K562 (cell line): ENCODE data around the gene ZNF514. TPM values are rescaled to one million over a fixed set of nuclear protein-coding genes. Genes with fewer than 3 reads are reported as not detected.

Source experiments
- CBX3 ChIP-seq, 2 experiments: IDR thresholded peaks; 1 replicate in 1 of 2; 2 replicates in 1 of 2; pipeline ENCODE4 v1.6.1; 2012; ENCODE audit warnings: inconsistent platforms in 2 of 2, low read length in 2 of 2, borderline replicate concordance in 1 of 2, control low read depth in 1 of 2
- CHD2 ChIP-seq: IDR thresholded peaks from 2 replicates; pipeline ENCODE4 v1.6.1; 2011; ENCODE audit warnings: low read depth, low read length
- HNRNPLL ChIP-seq: fragments of 200-400 bp; formaldehyde crosslinking; IDR thresholded peaks from 2 replicates; pipeline ENCODE4 v1.6.1; 2017; ENCODE audit warnings: low read length, low read depth, mild to moderate bottlenecking; ENCODE audit not compliant: poor library complexity, severe bottlenecking
- KDM2B ChIP-seq: fragments of 250-450 bp; sonication (Bioruptor Pico); IDR thresholded peaks from 2 replicates; pipeline ENCODE4 v1.8.0; 2021; ENCODE audit warnings: mild to moderate bottlenecking, moderate library complexity
- L3MBTL2 ChIP-seq: fragments of 450-650 bp; IDR thresholded peaks from 2 replicates; pipeline ENCODE4 v1.6.1; 2016; ENCODE audit warnings: mild to moderate bottlenecking, moderate library complexity
- MEIS2 ChIP-seq: fragments of 450-650 bp; IDR thresholded peaks from 2 replicates; pipeline ENCODE4 v1.6.1; 2014; ENCODE audit warnings: mild to moderate bottlenecking; ENCODE audit not compliant: partially characterized antibody
- PCBP1 ChIP-seq: fragments of 200-400 bp; formaldehyde crosslinking; IDR thresholded peaks from 2 replicates; pipeline ENCODE4 v1.6.1; 2018; ENCODE audit warnings: mild to moderate bottlenecking, low read depth, low read length; ENCODE audit not compliant: poor library complexity, severe bottlenecking
- ZSCAN32 ChIP-seq: fragments of 450-650 bp; formaldehyde crosslinking; IDR thresholded peaks from 2 replicates; pipeline ENCODE4 v1.4.0; 2020; ENCODE audit warnings: mild to moderate bottlenecking, moderate library complexity
- polyA plus RNA-seq, 8 experiments: library from polyadenylated mRNA; depleted of rRNA in 4 of 8; stranded (reverse) in 5 of 8; unstranded in 3 of 8; fragments of >200 nt; fragmentation: Nextera tagmentation in 2 of 8; fragmentation: Illumina TruSeq in 1 of 8; extraction: Ambion mirVana in 2 of 8; extraction: Trizol in 1 of 8; gene quantifications; 2 replicates each; pipeline versions ENCODE4 v1.2.1 to v1.2.3, GENCODE V29; 2011 to 2014; ENCODE audit warnings: inconsistent platforms in 1 of 8, missing spikeins in 1 of 8
- total RNA-seq, 7 experiments: library from RNA; depleted of rRNA in 6 of 7; stranded (reverse); fragments of >200 nt in 6 of 7; fragmentation: Illumina TruSeq in 2 of 7; extraction: Trizol in 2 of 7; gene quantifications; 2 replicates each; pipeline versions ENCODE4 v1.2.1 to v1.2.3, GENCODE V29; 2011 to 2021; ENCODE audit warnings: low replicate concordance in 1 of 7
- TF ChIP-seq, protein P1 (sequence below), 2 experiments: fragments of 450-650 bp; IDR thresholded peaks; 2 replicates each; pipeline ENCODE4 v1.6.1; 2016; ENCODE audit warnings: mild to moderate bottlenecking in 2 of 2, borderline replicate concordance in 1 of 2, low read depth in 1 of 2, moderate library complexity in 1 of 2

Gene ZNF514
- total and polyA plus RNA-seq, 9 of the 15 experiments (the other 6 are each of a cell fraction or from before 2014, with no cell fraction given) = 7.5 to 17.7 (median 11.4) TPM

DNA sequence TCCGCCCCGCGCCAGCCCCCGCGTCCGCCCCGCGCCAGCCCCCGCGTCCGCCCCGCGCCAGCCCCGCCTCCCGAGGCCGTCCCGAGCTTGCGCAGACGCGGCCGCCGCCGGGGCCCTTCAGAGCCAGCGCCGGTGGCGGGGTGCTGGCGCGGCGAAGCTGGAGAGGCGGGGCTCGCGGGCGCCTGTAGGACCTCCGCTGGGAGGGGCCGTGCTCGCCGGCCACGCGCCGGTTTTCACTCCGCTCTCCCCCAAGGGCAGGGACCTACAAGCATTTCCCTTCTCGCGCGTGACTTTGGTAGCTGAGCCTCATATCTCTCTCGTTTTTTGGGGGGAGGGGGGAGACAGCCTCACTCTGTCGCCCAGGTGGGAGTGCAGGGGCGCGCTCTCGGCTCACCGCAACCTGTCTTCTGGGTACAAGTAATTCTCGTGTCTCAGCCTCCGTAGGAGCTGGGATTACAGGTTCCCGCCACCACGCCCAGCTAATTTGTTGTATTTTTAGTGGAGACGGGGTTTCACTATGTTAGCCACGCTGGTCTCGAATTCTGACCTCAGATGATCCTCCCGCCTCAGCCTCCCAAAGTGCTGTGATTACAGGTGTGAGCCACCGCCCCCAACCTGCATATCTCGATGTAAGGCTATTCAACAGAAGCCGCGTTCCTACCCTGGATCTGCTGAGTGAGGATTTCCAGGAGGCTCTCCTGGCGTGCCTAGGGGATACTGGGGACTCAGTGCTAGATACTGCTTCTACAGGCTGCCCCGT lies at the start of gene ZNF514 (continued):
- TF ChIP-seq, protein P1, sequence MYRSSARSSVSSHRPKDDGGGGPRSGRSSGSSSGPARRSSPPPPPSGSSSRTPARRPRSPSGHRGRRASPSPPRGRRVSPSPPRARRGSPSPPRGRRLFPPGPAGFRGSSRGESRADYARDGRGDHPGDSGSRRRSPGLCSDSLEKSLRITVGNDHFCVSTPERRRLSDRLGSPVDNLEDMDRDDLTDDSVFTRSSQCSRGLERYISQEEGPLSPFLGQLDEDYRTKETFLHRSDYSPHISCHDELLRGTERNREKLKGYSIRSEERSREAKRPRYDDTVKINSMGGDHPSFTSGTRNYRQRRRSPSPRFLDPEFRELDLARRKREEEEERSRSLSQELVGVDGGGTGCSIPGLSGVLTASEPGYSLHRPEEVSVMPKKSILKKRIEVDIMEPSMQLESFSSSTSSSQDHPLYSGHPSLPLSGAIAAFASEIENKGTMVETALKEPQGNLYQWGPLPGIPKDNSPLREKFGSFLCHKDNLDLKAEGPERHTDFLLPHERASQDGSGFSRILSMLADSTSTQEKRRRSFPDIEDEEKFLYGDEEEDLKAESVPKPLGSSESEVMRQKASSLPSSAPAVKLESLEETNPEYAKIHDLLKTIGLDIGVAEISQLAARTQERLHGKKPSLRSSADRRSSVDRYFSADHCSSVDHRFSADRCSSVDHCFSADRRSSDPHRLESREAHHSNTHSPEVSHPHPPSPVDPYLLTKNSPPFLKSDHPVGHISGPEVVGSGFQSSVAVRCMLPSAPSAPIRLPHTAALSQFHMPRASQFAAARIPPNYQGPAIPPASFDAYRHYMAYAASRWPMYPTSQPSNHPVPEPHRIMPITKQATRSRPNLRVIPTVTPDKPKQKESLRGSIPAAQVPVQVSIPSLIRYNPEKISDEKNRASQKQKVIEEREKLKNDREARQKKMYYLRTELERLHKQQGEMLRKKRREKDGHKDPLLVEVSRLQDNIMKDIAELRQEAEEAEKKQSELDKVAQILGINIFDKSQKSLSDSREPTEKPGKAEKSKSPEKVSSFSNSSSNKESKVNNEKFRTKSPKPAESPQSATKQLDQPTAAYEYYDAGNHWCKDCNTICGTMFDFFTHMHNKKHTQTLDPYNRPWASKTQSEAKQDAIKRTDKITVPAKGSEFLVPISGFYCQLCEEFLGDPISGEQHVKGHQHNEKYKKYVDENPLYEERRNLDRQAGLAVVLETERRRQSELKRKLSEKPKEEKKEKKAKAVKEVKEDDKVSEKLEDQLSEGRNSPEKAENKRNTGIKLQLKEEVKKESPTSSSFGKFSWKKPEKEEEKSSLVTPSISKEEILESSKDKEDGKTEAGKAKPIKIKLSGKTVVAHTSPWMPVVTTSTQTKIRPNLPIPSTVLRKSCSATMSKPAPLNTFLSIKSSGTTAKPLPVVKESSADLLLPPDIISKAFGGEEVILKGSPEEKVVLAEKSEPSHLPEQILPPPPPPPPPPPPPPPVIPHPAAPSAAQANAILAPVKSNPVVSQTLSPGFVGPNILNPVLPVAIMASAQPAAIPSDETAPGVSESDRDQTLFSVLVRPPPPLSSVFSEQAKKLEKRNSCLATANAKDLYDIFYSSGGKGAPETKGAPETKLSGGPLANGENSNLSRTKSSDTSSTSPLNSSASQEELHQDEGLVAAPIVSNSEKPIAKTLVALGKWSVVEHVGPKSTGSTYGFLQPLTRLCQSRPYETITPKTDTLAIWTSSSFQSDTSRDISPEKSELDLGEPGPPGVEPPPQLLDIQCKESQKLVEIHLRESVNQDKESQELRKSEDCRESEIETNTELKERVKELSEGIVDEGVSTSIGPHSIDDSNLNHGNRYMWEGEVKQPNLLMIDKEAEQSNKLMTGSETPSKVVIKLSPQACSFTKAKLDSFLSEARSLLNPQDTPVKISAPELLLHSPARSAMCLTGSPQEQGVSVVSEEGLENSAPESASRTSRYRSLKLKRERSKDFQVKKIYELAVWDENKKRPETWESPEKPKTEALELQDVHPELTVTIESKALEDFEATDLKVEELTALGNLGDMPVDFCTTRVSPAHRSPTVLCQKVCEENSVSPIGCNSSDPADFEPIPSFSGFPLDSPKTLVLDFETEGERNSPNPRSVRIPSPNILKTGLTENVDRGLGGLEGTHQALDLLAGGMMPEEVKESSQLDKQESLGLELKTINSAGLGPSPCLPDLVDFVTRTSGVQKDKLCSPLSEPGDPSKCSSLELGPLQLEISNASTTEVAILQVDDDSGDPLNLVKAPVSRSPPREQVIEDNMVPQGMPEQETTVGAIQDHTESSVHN (IDR thresholded peaks at IDR 0.05; ENCODE audit: borderline replicate concordance in 1 of 2, low read depth in 1 of 2) = no peak
- TF ChIP-seq MEIS2 (no peak), L3MBTL2 (peak; percentile 63), KDM2B (CRISPR knock-in tag) (no peak), PCBP1 (peak; percentile 5), HNRNPLL (peak; percentile 36), CBX3 (IDR thresholded peaks at IDR 0.05; ENCODE audit: borderline replicate concordance in 1 of 2, low read length in 2 of 2) (no peak), ZSCAN32 (CRISPR knock-in tag) (no peak), CHD2 (peak; percentile 38; the same call in 1 of the 2 replicates)
